ENCODE data around the gene EVI2A.

EVI2A gene

DNA sequence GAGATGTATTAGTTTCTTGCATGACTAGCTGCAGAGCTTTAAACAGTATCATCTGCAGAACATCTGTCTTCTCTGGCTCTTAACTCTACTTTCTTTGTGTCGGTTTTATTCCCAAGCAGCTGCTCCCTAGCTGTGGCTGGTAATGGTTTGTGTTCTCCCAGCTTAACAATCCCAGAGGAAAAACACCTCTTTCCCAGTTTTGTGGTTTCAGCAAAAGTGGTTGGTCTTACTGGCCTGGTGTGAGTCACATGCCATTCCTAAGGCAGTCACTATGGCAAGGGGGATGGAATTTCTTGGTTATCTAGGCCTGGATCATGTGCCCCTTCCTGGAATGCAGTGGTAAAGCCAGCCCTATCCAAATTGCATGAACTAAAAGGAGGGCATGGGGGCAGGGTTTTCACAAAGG, 51.8 kb downstream of the EVI2A start:
- no peak for DNase-seq

DNA sequence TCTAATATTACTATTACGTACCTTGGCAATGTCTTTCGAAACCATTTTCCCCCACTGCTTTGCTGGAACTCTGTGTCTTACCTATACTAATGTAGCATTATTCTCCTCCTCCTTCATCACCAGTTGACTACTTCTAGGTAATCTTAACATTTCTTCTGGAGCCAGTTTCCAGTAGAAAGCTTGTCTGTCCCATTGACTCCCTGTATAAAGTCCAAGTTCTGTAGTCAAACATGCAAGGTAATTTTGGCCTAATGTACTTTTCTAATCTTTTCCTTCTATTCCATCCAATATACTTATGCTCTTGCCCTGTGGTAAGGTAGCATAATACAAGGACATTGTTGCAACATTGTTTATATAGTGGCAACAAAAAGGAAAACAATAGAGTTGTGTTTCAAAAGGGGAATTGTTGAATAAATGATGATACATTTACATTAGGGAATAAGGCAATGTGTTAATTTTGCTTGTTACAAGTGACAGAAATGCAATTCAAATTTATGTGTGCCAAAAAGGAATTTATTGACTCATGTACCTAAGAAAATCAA, 52.3 kb downstream of the EVI2A start:
- no peak for DNase-seq
